ENCODE data around the gene ANKRD13D. TPM values are rescaled to one million over a fixed set of nuclear protein-coding genes. Genes with fewer than 3 reads are reported as not detected.

Gene ANKRD13D
- total RNA-seq, 1 experiment from 2014 or later: 13.1 TPM

Other genes with a start within 250 kb of the ANKRD13D start
- not detected in 2 replicates for gene RHOD, start 232.5 kb upstream of the ANKRD13D start, total RNA-seq (2014; rRNA removed; shearing (Covaris generic))
- gene KDM2A, start 170.0 kb upstream of the ANKRD13D start, total RNA-seq (2014; rRNA removed; shearing (Covaris generic)): 24.6 and 31.8 TPM in 2 replicates
- gene GRK2, start 22.8 kb upstream of the ANKRD13D start, total RNA-seq (2014; rRNA removed; shearing (Covaris generic)): 27.5 and 54.1 TPM in 2 replicates
- gene SSH3, start 14.2 kb downstream of the ANKRD13D start, total RNA-seq (2014; rRNA removed; shearing (Covaris generic)): 2.9 and 6.9 TPM in 2 replicates
- 54.2 and 56.2 TPM in 2 replicates for gene POLD4, start 64.2 kb downstream of the ANKRD13D start, total RNA-seq (2014; rRNA removed; shearing (Covaris generic))
- gene CLCF1, start 84.3 kb downstream of the ANKRD13D start, total RNA-seq (2014; rRNA removed; shearing (Covaris generic)): 7.1 TPM in 2 replicates
- gene RAD9A, start 102.7 kb downstream of the ANKRD13D start, total RNA-seq (2014; rRNA removed; shearing (Covaris generic)): 9.0 and 11.3 TPM in 2 replicates
- 220 and 273 TPM in 2 replicates for gene PPP1CA, start 112.6 kb downstream of the ANKRD13D start, total RNA-seq (2014; rRNA removed; shearing (Covaris generic))
- gene TBC1D10C, start 114.8 kb downstream of the ANKRD13D start, total RNA-seq (2014; rRNA removed; shearing (Covaris generic)): not detected in 2 replicates
- 0.34 TPM in 1 of 2 replicates, not detected in the other for gene CARNS1, start 126.4 kb downstream of the ANKRD13D start, total RNA-seq (2014; rRNA removed; shearing (Covaris generic))
- gene RPS6KB2, start 139.2 kb downstream of the ANKRD13D start, total RNA-seq (2014; rRNA removed; shearing (Covaris generic)): 36.6 and 42.5 TPM in 2 replicates
- 1.1 and 3.0 TPM in 2 replicates for gene PTPRCAP, start 148.4 kb downstream of the ANKRD13D start, total RNA-seq (2014; rRNA removed; shearing (Covaris generic))
- gene CORO1B, start 154.2 kb downstream of the ANKRD13D start, total RNA-seq (2014; rRNA removed; shearing (Covaris generic)): 78.7 and 85.8 TPM in 2 replicates
- not detected in 2 replicates for gene GPR152, start 163.4 kb downstream of the ANKRD13D start, total RNA-seq (2014; rRNA removed; shearing (Covaris generic))
- 0.06 and 0.15 TPM in 2 replicates for gene CABP4, start 166.1 kb downstream of the ANKRD13D start, total RNA-seq (2014; rRNA removed; shearing (Covaris generic))
- 9.4 and 36.5 TPM in 2 replicates for gene TMEM134, start 179.9 kb downstream of the ANKRD13D start, total RNA-seq (2014; rRNA removed; shearing (Covaris generic))
- 69.5 and 78.5 TPM in 2 replicates for gene AIP, start 193.7 kb downstream of the ANKRD13D start, total RNA-seq (2014; rRNA removed; shearing (Covaris generic))
- gene PITPNM1, start 216.1 kb downstream of the ANKRD13D start, total RNA-seq (2014; rRNA removed; shearing (Covaris generic)): 24.6 and 32.1 TPM in 2 replicates
- 37.7 and 43.0 TPM in 2 replicates for gene CDK2AP2, start 218.9 kb downstream of the ANKRD13D start, total RNA-seq (2014; rRNA removed; shearing (Covaris generic))
- not detected in 2 replicates for gene CABP2, start 234.1 kb downstream of the ANKRD13D start, total RNA-seq (2014; rRNA removed; shearing (Covaris generic))